Endothelial cell of umbilical vein (primary cell): Measurements from ENCODE around the gene NEB. TPM values are rescaled to one million over a fixed set of nuclear protein-coding genes. Genes with fewer than 3 reads are reported as not detected.
"Not testable (repeated sequence)": the region's sequence is repeated elsewhere in the genome, so short reads cannot be mapped to it uniquely, and the experiment has no call there.

Experiments used
- BruUV-seq: library from RNA; stranded (reverse); fragments of 400-500 nt; replicated peaks from 2 replicates; lab custom pipeline; 2021; lab: Mats Ljungman, UMichigan
- CTCF ChIA-PET: fragments of 300-600, 350-600 bp; sonication (Branson Sonifier 250); formaldehyde crosslinking; loops from one replicate; lab custom pipeline; 2021; ENCODE audit warnings: antibody characterized with exemption, inconsistent platforms; lab: Charles Lee
- POLR2A ChIA-PET: fragments of 300-600, 350-600 bp; sonication (Branson Sonifier 250); formaldehyde crosslinking; loops from one replicate; lab custom pipeline; 2021; ENCODE audit warnings: antibody characterized with exemption, inconsistent platforms; lab: Charles Lee
- DNase-seq: peaks from one replicate; pipeline ENCODE4 v3.0.0-alpha.2; 2011; ENCODE audit warnings: low read depth, low spot score
- FAIRE-seq: peaks from 2 replicates; lab custom pipeline; 2011; peaks lifted over from hg19 to GRCh38; lab: Jason Lieb, UNC
- H2AFZ ChIP-seq: 2 replicates; pipeline ENCODE4 v1.6.0; 2012; ENCODE audit warnings: low read depth, low read length, control low read depth, inconsistent platforms
- H3K27ac ChIP-seq: 2 replicates; pipeline ENCODE4 v1.5.1; 2011; ENCODE audit warnings: low read depth, mild to moderate bottlenecking, control low read depth, low read length, moderate library complexity; ENCODE audit not compliant: insufficient read depth
- H3K27me3 ChIP-seq, 2 experiments: 2 replicates each; pipeline versions ENCODE4 v1.6.0 to v1.6.1; 2011; ENCODE audit warnings: low read length in 2 of 2, mixed read lengths in 1 of 2; ENCODE audit not compliant: control insufficient read depth in 2 of 2, insufficient read depth in 2 of 2
- H3K36me3 ChIP-seq, 2 experiments: 2 replicates in 1 of 2; 3 replicates in 1 of 2; pipeline ENCODE4 v1.5.1; 2011; ENCODE audit warnings: low read length in 2 of 2, mild to moderate bottlenecking in 1 of 2, moderate library complexity in 1 of 2; ENCODE audit not compliant: control insufficient read depth in 2 of 2, insufficient read depth in 2 of 2; ENCODE audit errors: extremely low read depth in 1 of 2
- H3K4me1 ChIP-seq: 3 replicates; pipeline ENCODE4 v1.5.1; 2011; ENCODE audit warnings: mild to moderate bottlenecking, low read length; ENCODE audit not compliant: control insufficient read depth, insufficient read depth; ENCODE audit errors: extremely low read depth
- H3K4me2 ChIP-seq: 2 replicates; pipeline ENCODE4 v1.6.1; 2011; ENCODE audit warnings: low read length, control low read depth, mixed read lengths; ENCODE audit not compliant: insufficient read depth
- H3K4me3 ChIP-seq, 3 experiments: fragments of 200-600 bp in 1 of 3; sonication (generic), shearing (Covaris generic) in 1 of 3; replicated peaks in 1 of 3; 2 replicates each; pipeline ENCODE4 v1.5.1; 2011 to 2016; ENCODE audit warnings: control low read depth in 3 of 3, low read length in 3 of 3, mild to moderate bottlenecking in 2 of 3, inconsistent platforms in 1 of 3, low read depth in 1 of 3, moderate library complexity in 1 of 3; ENCODE audit not compliant: insufficient read depth in 1 of 3
- H3K79me2 ChIP-seq: 2 replicates; pipeline ENCODE4 v1.6.0; 2012; ENCODE audit warnings: low read length, inconsistent platforms; ENCODE audit not compliant: control insufficient read depth, insufficient read depth
- H3K9ac ChIP-seq: replicated peaks from 2 replicates; pipeline ENCODE3; 2011; ENCODE audit warnings: low read length, control low read depth; ENCODE audit not compliant: insufficient read depth; ENCODE audit errors: extremely low read depth
- H3K9me1 ChIP-seq: replicated peaks from 3 replicates; pipeline ENCODE4 v1.6.0; 2011; ENCODE audit warnings: mild to moderate bottlenecking, low read length; ENCODE audit not compliant: control insufficient read depth, insufficient read depth; ENCODE audit errors: extremely low read depth
- H3K9me3 ChIP-seq: replicated peaks from 2 replicates; pipeline ENCODE4 v1.5.1; 2012; ENCODE audit warnings: low read length, inconsistent platforms; ENCODE audit not compliant: control insufficient read depth, insufficient read depth
- H4K20me1 ChIP-seq: replicated peaks from 2 replicates; pipeline ENCODE3; 2011; ENCODE audit warnings: mild to moderate bottlenecking, low read length; ENCODE audit not compliant: control insufficient read depth, insufficient read depth; ENCODE audit errors: extremely low read depth
- EZH2 ChIP-seq: IDR thresholded peaks from 2 replicates; pipeline ENCODE4 v1.6.1; 2012; ENCODE audit warnings: borderline replicate concordance, low read depth, mild to moderate bottlenecking, moderate library complexity, low read length, inconsistent platforms; ENCODE audit not compliant: severe bottlenecking
- FOS ChIP-seq: IDR thresholded peaks from 2 replicates; pipeline ENCODE4 v1.6.1; 2011; ENCODE audit warnings: mild to moderate bottlenecking, low read length, moderate library complexity, borderline replicate concordance; ENCODE audit not compliant: insufficient read depth
- GATA2 ChIP-seq: IDR thresholded peaks from 2 replicates; pipeline ENCODE4 v1.7.0; 2011; ENCODE audit warnings: low read depth, mild to moderate bottlenecking, moderate library complexity, mixed read lengths, low read length; ENCODE audit not compliant: insufficient read length, insufficient read depth
- JUN ChIP-seq: IDR thresholded peaks from 2 replicates; pipeline ENCODE4 v1.6.1; 2011; ENCODE audit warnings: borderline replicate concordance, low read depth; ENCODE audit not compliant: insufficient read length, insufficient read depth
- MYC ChIP-seq: IDR thresholded peaks from one replicate; pipeline ENCODE4 v1.6.1; 2011; ENCODE audit warnings: mild to moderate bottlenecking, low read depth, low read length
- POLR2A ChIP-seq: IDR thresholded peaks from 2 replicates; pipeline ENCODE4 v1.6.1; 2012; ENCODE audit warnings: low read depth, mild to moderate bottlenecking, control low read depth, low read length
- POLR2AphosphoS5 ChIP-seq: IDR thresholded peaks from 2 replicates; pipeline ENCODE4 v1.6.1; 2012; ENCODE audit warnings: low read depth, mild to moderate bottlenecking, control low read depth, low read length, moderate library complexity; ENCODE audit not compliant: insufficient read depth
- dilution Hi-C: fragments of 300-500 bp; cut with MboI; formaldehyde crosslinking; loops from one replicate; pipeline ENCODE4 v1.15.0; 2019; ENCODE audit warnings: low sequenced_read_pairs; ENCODE audit not compliant: extremely low pct_ligation_motif_present
- intact Hi-C: fragments of 100-400 bp; cut with micrococcal nuclease; formaldehyde crosslinking; loops from one replicate; pipeline ENCODE4 v1.10.0; 2022
- polyA plus RNA-seq, 4 experiments: library from polyadenylated mRNA; depleted of rRNA in 3 of 4; stranded (reverse) in 3 of 4; unstranded in 1 of 4; fragments of >200 nt; gene quantifications; 2 replicates each; pipeline versions ENCODE4 v1.2.1 to v1.2.3, GENCODE V29; 2011 to 2012; ENCODE audit warnings: missing spikeins in 1 of 4
- total RNA-seq: library from RNA; stranded (reverse); gene quantifications from 2 replicates; pipeline ENCODE4 v1.2.3, GENCODE V29; 2021
- TF ChIP-seq, protein P1 (sequence below): IDR thresholded peaks from 2 replicates; pipeline ENCODE4 v1.6.1; 2011; ENCODE audit not compliant: insufficient read depth, insufficient read length
- TF ChIP-seq, protein P2 (sequence below), 2 donors: IDR thresholded peaks; 1 replicate in 1 of 2; 2 replicates in 1 of 2; pipeline ENCODE4 v1.5.1; 2011; ENCODE audit warnings: low read length in 2 of 2, mild to moderate bottlenecking in 2 of 2, moderate library complexity in 2 of 2, control low read depth in 1 of 2, inconsistent platforms in 1 of 2, low read depth in 1 of 2; ENCODE audit not compliant: insufficient read depth in 1 of 2; ENCODE audit errors: extremely low read depth in 1 of 2

Gene NEB
- total and polyA plus RNA-seq, 2 donors (not counting 3 experiments of a cell fraction or from before 2014, with no cell fraction given), result 0.84 to 1.8 TPM

DNA sequence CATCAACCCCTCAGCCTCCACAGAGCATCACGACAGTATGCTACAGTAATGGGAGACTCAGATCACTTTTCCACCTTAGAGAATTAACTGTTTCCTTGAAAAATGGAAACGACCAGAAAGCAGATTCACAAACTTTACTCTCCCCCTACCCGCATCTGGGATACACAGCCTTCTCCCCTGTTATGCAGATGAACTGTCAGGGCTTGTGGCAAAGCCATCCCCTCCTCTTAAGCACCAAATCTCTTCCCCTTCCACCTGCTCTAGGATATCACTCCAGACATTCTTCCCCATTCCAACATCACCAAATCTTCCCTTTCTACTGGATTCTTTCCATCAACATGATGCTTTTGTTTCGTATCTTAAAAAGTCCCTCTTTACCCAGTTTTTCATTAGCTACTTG, 26.4 kb downstream of the NEB start:
- no peaks in the 10 kb centered on the region for H3K4me1 ChIP-seq
- no peaks in the 10 kb centered on the region for H3K9me3 ChIP-seq
- H3K27ac ChIP-seq, result no peak overlapping the region
- no peak overlapping the region for H2AFZ ChIP-seq
- dilution Hi-C loops, result no loop called here
- POLR2A ChIA-PET, result no interaction called here
- no peak overlapping the region for H3K4me3 ChIP-seq
- no peaks in the 10 kb centered on the region for H4K20me1 ChIP-seq
- BruUV-seq, result no TSS peak
- TF ChIP-seq POLR2A (no peak), MYC (no peak), EZH2 (no peak), GATA2 (no peak), FOS (no peak), POLR2AphosphoS5 (no peak), JUN (no peak)
- TF ChIP-seq, protein P1, sequence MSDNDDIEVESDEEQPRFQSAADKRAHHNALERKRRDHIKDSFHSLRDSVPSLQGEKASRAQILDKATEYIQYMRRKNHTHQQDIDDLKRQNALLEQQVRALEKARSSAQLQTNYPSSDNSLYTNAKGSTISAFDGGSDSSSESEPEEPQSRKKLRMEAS, result no peak
- TF ChIP-seq, protein P2, sequence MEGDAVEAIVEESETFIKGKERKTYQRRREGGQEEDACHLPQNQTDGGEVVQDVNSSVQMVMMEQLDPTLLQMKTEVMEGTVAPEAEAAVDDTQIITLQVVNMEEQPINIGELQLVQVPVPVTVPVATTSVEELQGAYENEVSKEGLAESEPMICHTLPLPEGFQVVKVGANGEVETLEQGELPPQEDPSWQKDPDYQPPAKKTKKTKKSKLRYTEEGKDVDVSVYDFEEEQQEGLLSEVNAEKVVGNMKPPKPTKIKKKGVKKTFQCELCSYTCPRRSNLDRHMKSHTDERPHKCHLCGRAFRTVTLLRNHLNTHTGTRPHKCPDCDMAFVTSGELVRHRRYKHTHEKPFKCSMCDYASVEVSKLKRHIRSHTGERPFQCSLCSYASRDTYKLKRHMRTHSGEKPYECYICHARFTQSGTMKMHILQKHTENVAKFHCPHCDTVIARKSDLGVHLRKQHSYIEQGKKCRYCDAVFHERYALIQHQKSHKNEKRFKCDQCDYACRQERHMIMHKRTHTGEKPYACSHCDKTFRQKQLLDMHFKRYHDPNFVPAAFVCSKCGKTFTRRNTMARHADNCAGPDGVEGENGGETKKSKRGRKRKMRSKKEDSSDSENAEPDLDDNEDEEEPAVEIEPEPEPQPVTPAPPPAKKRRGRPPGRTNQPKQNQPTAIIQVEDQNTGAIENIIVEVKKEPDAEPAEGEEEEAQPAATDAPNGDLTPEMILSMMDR (IDR thresholded peaks at IDR 0.05; ENCODE audit: extremely low read depth in 1 of 2, insufficient read depth in 1 of 2, low read depth in 1 of 2, low read length in 2 of 2), result no peak
- no peaks in the 10 kb centered on the region for H3K79me2 ChIP-seq
- H3K9me1 ChIP-seq, result no peaks in the 10 kb centered on the region
- intact Hi-C loops, result no loop called here
- H3K4me2 ChIP-seq, result no peak overlapping the region
- no peak for FAIRE-seq
- H3K36me3 ChIP-seq, result no peaks in the 10 kb centered on the region
- peaks cover 8 to 10% of the 10 kb centered on the region in 2 experiments for H3K27me3 ChIP-seq
- no peak for DNase-seq
- no peak overlapping the region for H3K9ac ChIP-seq
- CTCF ChIA-PET, result no interaction called here

DNA sequence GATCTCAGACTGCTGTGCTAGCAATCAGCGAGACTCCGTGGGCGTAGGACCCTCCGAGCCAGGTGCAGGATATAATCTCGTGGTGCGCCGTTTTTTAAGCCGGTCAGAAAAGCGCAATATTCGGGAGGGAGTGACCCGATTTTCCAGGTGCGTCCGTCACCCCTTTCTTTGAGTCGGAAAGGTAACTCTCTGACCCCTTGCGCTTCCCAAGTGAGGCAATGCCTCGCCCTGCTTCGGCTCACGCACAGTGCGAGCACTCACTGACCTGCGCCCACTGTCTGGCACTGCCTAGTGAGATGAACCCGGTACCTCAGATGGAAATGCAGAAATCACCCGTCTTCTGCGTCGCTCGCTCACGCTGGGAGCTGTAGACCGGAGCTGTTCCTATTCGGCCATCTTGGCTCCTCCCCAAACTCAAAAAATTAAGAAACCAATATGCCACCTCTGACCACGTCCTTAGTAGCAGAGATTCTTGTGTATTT, 29.8 kb downstream of the NEB start:
- BruUV-seq, H3K9me3 ChIP-seq, H3K9me1 ChIP-seq, intact Hi-C loops, POLR2A ChIA-PET, H4K20me1 ChIP-seq, FAIRE-seq, H3K79me2 ChIP-seq, DNase-seq, CTCF ChIA-PET, H3K4me2 ChIP-seq, H3K36me3 ChIP-seq, H3K4me3 ChIP-seq, H3K27ac ChIP-seq, H3K27me3 ChIP-seq, H3K9ac ChIP-seq, dilution Hi-C loops, H3K4me1 ChIP-seq, H2AFZ ChIP-seq: not testable (repeated sequence)

DNA sequence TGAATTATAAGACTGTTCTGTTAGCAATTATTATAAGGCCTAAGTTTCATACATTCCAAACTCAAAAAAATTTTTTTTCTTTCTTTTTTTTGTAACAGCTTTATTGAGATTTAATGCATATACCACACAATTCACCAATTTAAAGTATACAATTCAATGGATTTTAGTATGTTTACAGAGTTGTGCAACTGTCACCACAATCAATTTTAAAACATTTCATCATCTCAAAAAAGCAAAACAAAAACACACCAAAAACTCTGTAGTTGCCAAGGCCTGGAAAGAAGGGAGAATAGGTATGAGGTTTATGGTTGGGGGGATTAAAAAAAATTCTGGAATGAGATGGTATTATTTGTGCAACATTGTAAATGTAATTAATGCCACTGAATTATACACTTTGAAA, 36.1 kb downstream of the NEB start:
- POLR2A ChIA-PET, H4K20me1 ChIP-seq, CTCF ChIA-PET, H3K9ac ChIP-seq, H2AFZ ChIP-seq, intact Hi-C loops, H3K9me3 ChIP-seq, H3K36me3 ChIP-seq, dilution Hi-C loops, H3K79me2 ChIP-seq, H3K4me1 ChIP-seq, H3K4me3 ChIP-seq, H3K4me2 ChIP-seq, DNase-seq, H3K27ac ChIP-seq, H3K27me3 ChIP-seq, BruUV-seq, H3K9me1 ChIP-seq: not testable (repeated sequence)
- peak; percentile 84 for FAIRE-seq
